Retinal pigment epithelial cell (primary cell): ENCODE results near the gene TRIM48.
"Not testable (repeated sequence)": the region's sequence is repeated elsewhere in the genome, so short reads cannot be mapped to it uniquely, and the experiment has no call there.

Experiments
- DNase-seq: peaks from one replicate; pipeline ENCODE4 v3.0.0-alpha.2; 2010; ENCODE audit warnings: low read depth
- H3K4me3 ChIP-seq: 2 replicates; pipeline ENCODE4 v1.5.1; 2011; ENCODE audit warnings: mild to moderate bottlenecking, low read length, control low read depth, moderate library complexity
- TF ChIP-seq, protein P1 (sequence below): conservative IDR thresholded peaks from 2 replicates; pipeline ENCODE4 v1.5.1; 2011; ENCODE audit warnings: low read depth, low read length, control low read depth, inconsistent platforms

TRIM48 gene, protein sequence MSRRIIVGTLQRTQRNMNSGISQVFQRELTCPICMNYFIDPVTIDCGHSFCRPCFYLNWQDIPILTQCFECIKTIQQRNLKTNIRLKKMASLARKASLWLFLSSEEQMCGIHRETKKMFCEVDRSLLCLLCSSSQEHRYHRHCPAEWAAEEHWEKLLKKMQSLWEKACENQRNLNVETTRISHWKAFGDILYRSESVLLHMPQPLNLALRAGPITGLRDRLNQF

GRCh38 chr11:55261855-55262254 is at the start of gene TRIM48:
Gene TRIM48 (plus strand): TSS chr11:55262155. CDS start chr11:55262268, 113 bp downstream.
- not testable (repeated sequence) for H3K4me3 ChIP-seq, DNase-seq

DNA sequence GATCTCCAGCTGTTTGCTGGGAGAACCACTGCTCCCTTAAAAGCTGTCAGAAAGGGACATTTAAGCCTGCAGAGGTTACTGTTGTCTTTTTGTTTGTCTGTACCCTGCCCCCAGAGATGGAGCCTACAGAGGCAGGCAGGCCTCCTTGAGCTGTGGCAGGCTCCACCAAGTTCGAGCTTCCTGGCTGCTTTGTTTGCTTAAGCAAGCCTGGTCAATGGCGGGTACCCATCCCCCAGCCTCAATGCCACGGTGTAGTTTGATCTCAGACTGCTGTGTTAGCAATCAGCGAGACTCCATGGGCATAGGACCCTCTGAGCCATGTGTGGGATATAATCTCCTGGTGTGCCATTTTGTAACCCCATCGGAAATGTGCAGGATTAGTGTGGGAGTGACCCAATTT is 23.6 kb upstream of the TRIM48 start:
- not testable (repeated sequence) for H3K4me3 ChIP-seq, DNase-seq

GRCh38 chr11:55263081-55263480 is 1.1 kb downstream of the TRIM48 start:
- no peak overlapping the region for H3K4me3 ChIP-seq
- TF ChIP-seq, protein P1, sequence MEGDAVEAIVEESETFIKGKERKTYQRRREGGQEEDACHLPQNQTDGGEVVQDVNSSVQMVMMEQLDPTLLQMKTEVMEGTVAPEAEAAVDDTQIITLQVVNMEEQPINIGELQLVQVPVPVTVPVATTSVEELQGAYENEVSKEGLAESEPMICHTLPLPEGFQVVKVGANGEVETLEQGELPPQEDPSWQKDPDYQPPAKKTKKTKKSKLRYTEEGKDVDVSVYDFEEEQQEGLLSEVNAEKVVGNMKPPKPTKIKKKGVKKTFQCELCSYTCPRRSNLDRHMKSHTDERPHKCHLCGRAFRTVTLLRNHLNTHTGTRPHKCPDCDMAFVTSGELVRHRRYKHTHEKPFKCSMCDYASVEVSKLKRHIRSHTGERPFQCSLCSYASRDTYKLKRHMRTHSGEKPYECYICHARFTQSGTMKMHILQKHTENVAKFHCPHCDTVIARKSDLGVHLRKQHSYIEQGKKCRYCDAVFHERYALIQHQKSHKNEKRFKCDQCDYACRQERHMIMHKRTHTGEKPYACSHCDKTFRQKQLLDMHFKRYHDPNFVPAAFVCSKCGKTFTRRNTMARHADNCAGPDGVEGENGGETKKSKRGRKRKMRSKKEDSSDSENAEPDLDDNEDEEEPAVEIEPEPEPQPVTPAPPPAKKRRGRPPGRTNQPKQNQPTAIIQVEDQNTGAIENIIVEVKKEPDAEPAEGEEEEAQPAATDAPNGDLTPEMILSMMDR: no peak
- no peak for DNase-seq
